PC-9 (cell line): Measurements from ENCODE around the gene PGAP3.

ENCODE experiments used
- EZH2 ChIP-seq: fragments of 200-600 bp; sonication (generic); IDR thresholded peaks from 2 replicates; pipeline ENCODE4 v1.8.0; 2017; ENCODE audit warnings: antibody characterized with exemption, low read depth
- TF ChIP-seq, protein P1 (sequence below): fragments of 200-600 bp; sonication (generic); conservative IDR thresholded peaks from 2 replicates; pipeline ENCODE4 v1.6.1; 2017; ENCODE audit warnings: mixed run types, antibody characterized with exemption, mild to moderate bottlenecking, moderate library complexity

- TF ChIP-seq, protein P1, sequence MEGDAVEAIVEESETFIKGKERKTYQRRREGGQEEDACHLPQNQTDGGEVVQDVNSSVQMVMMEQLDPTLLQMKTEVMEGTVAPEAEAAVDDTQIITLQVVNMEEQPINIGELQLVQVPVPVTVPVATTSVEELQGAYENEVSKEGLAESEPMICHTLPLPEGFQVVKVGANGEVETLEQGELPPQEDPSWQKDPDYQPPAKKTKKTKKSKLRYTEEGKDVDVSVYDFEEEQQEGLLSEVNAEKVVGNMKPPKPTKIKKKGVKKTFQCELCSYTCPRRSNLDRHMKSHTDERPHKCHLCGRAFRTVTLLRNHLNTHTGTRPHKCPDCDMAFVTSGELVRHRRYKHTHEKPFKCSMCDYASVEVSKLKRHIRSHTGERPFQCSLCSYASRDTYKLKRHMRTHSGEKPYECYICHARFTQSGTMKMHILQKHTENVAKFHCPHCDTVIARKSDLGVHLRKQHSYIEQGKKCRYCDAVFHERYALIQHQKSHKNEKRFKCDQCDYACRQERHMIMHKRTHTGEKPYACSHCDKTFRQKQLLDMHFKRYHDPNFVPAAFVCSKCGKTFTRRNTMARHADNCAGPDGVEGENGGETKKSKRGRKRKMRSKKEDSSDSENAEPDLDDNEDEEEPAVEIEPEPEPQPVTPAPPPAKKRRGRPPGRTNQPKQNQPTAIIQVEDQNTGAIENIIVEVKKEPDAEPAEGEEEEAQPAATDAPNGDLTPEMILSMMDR: no peak
- no peak for TF ChIP-seq EZH2
Observed at GRCh38 chr17:39695089-39695474, 7.2 kb upstream of the PGAP3 start.
